GM18511 (cell line): ENCODE data around the gene IRS1.
A peak's percentile ranks its signal among the peaks of the same experiment; 100 is the strongest.

Source experiments
- ATAC-seq: cut with Tn5 transposase; IDR thresholded peaks from one replicate; pipeline ENCODE4 v1.9.1; 2021; ENCODE audit warnings: mild to moderate bottlenecking, moderate library complexity; ENCODE audit not compliant: unreplicated experiment

Gene IRS1

DNA sequence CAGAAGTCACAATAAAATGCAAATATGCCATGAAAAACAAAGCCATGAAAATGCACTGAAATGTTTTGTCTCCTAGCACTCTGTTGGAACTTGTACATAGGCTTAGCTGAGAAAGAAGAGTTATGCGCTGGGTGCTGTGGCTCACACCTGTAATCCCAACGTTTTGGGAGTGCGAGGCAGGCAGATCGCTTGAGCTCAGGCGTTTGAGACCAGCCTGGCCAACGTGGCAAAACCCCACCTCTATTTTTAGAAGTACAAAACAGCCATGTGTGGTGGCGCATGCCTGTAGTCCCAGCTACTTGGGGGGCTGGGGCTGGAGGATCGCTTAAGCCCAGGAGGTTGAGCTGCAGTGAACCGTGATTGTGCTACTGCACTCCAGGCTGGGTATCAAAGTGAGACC lies 39.9 kb downstream of the IRS1 start:
- ATAC-seq: no peak

DNA sequence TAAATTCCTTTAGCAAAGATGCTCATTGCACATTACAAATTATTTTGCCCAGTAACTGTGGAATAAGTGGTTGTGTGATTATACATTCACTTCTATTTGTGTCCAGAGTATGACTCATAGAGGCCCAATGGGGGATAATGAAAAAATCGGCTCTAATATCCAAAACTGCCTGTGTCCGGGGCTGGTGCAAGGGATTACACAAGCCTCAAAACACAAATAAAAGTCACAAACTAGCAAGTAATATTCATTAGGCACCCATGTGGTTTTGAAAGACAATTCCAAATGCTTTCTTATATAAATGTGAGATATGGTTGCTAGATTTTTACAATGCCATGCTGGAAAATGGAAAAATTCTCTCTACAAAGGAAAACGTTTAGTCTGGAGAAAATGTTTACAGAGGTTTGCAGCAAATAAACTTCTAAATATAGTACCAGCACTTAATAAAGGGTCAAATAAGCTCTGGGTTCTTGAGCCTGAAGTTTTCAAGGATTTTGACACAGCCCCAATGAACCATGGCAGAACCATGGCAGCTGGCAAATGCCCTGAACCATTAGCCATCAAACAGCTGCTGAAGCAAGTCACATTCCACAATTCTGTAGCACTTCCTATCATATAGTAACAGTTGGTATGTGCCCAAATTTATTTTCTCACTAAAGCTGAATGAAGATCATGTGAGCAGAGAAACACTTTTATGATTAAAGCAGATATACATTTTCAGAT lies 40.5 kb downstream of the IRS1 start:
- ATAC-seq: no peak

DNA sequence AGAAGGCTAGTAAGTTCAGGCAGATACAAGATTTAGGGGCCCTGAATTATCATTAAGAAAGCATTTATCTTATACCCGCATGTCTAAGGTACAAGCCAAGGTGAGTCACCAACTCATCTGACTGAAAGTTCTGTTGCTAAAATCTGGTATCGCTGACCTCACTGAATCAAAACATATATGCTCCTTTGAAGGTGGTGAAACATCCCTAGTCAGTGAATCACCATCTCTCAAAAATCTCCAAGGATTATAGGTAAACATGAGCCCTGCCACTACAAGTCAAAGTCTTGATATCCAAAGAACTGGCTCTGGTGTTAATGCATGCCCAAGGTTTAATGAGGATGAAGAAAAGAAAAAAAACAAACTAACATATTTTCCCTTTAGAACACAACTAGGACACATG lies 43.5 kb downstream of the IRS1 start:
- ATAC-seq: no peak

- no peak for ATAC-seq
Observed at GRCh38 chr2:226755631-226756030, 44.0 kb downstream of the IRS1 start.

- no peak for ATAC-seq
Observed at GRCh38 chr2:226754821-226755604, 44.6 kb downstream of the IRS1 start.

GRCh38 chr2:226752887-226753286 lies 46.7 kb downstream of the IRS1 start:
- no peak for ATAC-seq

- ATAC-seq: no peak
Observed at GRCh38 chr2:226747288-226747687, 52.3 kb downstream of the IRS1 start.

DNA sequence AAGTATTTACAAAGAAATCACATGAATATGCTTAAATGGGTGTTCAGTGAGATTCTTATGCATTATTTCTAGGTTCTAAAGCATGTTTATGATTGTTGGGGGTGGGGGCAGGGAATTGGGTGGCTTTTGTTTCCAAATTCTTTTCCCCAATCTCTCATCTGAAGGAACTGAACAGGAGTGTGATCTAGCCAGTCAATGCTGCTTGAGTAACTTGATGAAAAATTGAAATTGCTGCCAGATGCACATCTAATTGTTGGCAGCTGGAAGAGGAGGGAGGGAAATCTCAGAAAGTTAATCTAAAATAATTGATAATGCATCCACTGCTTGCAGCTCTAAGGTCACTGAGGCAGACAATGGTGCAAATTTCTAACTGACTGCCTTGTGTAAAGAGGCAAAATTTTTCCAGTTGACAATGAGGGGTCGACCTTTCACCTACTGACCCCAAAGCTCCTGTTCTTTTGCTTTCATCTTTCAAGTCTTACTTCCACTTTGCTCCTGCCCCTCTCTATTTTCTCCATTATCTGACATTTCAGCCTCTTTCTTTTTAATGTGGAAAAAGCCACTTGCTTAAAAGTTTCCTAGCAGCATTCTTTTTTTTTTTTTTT lies 53.3 kb downstream of the IRS1 start:
- ATAC-seq: no peak

- ATAC-seq: no peak
Observed at GRCh38 chr2:226743915-226744314, 55.7 kb downstream of the IRS1 start.

- ATAC-seq: no peak
Observed at GRCh38 chr2:226742347-226742746, 57.3 kb downstream of the IRS1 start.

DNA sequence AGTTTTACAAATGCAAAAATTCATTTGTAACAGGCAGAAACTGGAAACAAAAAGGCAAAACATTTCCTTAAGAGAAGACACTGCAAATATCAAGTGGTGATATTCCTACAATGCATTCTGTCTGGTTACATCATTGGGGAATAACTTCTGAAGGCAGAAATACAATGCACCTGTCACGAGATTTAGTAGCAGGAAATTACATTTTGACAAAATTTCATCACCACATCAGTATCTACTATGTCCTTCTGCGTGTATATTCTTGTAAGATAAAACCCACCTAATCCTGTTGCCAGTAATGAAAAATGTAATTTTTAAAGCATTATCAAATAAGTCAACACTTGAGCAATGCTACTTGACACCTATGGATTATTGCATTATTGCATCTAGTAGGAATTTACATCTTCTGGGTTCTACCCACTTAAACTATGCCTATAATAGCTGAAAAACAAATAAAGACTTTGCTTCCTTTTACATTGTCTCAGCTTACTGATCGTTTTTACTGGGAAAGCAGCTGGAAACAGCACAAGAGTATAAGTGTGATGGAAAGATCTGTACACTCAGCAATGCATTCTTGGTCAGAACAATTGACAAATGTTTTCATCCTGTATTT lies 59.5 kb downstream of the IRS1 start:
- ATAC-seq: no peak

GRCh38 chr2:226739545-226740030 lies 60.0 kb downstream of the IRS1 start:
- no peak for ATAC-seq

- no peak for ATAC-seq
Observed at GRCh38 chr2:226738821-226739544, 60.6 kb downstream of the IRS1 start.

DNA sequence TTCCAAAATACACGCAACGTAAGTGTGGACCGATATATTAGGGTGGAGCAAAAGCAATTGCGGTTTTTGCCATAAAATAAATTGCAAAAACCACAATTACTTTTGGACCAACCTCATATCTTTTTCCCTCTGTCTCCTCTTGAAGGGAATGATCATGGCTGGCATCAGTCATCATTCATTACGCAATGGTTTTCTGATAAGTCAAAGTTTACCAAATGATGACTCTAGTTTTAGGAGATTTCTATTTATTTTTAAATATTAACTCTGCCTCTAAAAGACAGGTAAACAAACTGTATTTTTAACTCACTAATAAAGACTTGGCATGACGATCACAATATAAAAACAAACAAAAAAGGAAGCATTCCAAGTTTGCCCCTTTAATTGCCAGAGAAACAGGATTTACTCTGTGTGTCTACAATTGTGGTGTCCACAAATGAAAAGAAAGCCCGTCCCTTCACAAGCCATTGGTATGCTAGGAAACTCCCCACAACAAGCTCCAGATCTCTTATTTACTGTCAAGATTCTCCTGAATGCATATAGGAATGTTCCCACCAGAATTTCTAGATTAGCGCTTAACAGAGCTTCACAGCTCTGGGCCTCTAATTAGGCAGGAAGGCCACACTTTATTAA lies 61.3 kb downstream of the IRS1 start:
- ATAC-seq: no peak

GRCh38 chr2:226736382-226736781 lies 63.2 kb downstream of the IRS1 start:
- no peak for ATAC-seq

DNA sequence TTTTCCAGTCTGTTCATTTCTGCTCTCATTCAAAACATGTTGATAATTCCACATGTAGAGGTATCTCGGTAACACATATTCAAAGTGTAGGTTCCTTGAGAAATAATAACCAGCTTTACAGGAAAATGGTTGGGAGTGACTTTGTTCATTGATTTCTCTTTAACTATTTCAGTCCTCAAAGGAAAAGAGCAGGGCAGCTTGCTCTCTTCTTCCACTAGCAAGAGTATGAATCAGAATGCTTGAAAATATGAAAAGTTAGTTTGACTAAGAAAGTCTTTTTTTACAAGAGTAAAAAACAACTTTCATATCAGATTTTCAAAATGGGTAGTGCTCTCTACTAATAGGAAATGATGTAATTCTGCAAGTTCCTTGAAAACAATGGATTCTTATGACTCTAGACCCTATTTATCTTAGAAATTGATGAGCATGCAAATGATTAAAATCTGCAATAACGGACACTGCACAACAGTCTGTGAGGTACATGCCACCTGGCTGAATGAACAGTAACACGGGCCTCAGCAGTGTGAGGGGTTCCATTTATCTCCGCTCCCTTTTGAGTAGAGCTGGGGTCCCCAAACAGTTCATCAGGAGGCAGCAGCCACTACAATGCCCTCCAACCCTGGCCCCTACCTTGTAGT lies 65.6 kb downstream of the IRS1 start:
- ATAC-seq: no peak

DNA sequence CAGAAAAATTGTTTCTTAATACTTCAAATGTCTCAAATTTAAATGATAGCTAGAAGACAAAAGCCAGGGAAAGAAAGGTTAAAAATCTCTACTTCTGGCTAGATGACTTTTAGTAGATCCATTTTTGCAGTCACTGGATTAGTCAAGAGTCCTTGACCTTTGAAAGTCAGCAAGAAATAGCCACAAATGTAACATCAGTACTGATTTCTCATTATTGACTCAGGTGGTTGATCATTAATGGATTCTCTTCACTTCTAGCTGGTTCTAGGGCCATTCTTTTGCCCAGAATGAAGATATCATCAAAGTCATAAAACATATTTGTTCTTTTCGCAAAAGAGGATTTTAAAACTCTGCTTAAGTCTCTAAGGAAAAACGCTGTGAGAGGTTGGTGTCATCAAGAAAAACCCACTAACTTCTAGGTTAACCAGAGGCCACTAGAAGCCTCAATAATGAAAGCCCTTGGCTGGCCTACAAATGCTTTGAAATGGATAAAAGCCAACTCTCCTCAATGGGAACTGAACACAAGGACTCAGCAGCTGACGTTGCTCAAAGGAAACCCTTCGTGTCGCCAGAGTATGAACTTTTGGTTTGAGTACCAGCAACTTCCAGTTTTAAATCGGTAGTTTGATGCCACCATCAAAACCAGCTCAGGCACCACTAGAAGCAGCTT lies 66.3 kb downstream of the IRS1 start:
- peak; percentile 70 for ATAC-seq

DNA sequence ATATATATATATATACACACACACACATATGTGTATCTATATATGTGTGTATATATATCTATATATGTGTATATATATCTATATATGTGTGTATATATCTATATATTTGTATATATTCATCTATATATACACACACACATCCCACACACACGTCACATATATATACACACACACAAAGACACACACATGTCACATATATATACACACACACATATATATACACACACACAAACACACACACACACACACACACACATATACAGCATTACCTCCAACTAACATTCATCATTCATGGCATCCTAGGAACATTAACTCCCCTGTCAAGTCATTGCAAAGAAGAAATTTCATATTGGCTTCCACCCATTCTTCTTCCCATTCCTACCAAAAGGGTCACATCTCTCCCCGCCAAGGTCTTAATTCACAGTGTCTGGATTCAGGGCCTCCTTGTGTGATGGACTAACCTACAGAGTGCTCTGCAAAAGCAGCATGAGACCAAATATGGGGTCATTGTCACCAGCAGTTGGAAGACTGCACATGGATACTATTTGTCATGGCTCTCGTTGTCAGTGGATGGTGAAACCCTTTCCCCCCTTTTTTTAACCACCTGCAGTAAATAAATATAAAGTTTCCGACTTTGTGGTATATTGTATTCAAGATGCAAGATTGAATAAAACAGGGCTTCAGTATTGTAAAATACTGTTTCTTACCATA lies 67.0 kb downstream of the IRS1 start:
- no peak for ATAC-seq

DNA sequence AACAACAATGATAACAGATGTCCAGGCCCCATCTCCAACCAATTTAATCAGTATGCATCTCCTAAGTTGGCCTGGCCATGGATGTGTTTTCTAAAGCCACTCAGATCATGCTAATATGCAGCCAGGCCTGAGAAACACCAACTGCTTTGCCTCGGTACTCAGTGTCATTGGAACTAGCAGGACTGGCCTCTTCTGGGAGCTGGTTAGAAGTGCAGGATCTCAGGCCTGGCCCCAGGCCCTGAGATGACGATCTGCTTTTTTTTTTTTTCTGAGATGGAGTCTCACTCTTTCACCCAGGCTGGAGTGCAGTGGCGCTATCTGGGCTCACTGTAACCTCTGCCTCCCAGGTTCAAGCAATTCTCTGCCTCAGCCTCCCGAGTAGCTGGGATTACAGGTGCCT lies 69.1 kb downstream of the IRS1 start:
- no peak for ATAC-seq
